ENCODE measurements around the gene GLYATL3.

GLYATL3 gene

GRCh38 chr6:49499623-49500022, at the start of gene GLYATL3:
TSS of gene GLYATL3 (plus strand) at chr6:49499923. CDS start at chr6:49511991, 12,068 bp downstream.
- TF ChIP-seq GATA3 (IDR thresholded peaks at IDR 0.05; ENCODE audit: low read depth, low read length) (no peak), GATA2 (IDR thresholded peaks at IDR 0.05; ENCODE audit: low read depth, low read length) (no peak)

GRCh38 chr6:49453221-49453620, 46.5 kb upstream of the GLYATL3 start:
- no peak for TF ChIP-seq GATA3 (IDR thresholded peaks at IDR 0.05; ENCODE audit: low read depth, low read length)
- no peak for TF ChIP-seq GATA2 (IDR thresholded peaks at IDR 0.05; ENCODE audit: low read depth, low read length)

GRCh38 chr6:49454787-49455709, 44.7 kb upstream of the GLYATL3 start:
- no peak for TF ChIP-seq GATA3 (IDR thresholded peaks at IDR 0.05; ENCODE audit: low read depth, low read length)
- TF ChIP-seq GATA2 (IDR thresholded peaks at IDR 0.05; ENCODE audit: low read depth, low read length): no peak

- TF ChIP-seq GATA2 (IDR thresholded peaks at IDR 0.05; ENCODE audit: low read depth, low read length): no peak
- TF ChIP-seq GATA3 (IDR thresholded peaks at IDR 0.05; ENCODE audit: low read depth, low read length): no peak
Observed at GRCh38 chr6:49457771-49458170, 42.0 kb upstream of the GLYATL3 start.

- TF ChIP-seq GATA3 (IDR thresholded peaks at IDR 0.05; ENCODE audit: low read depth, low read length) (no peak), GATA2 (IDR thresholded peaks at IDR 0.05; ENCODE audit: low read depth, low read length) (no peak)
Observed at GRCh38 chr6:49462071-49462470, 37.7 kb upstream of the GLYATL3 start.

- no peak for TF ChIP-seq GATA2 (IDR thresholded peaks at IDR 0.05; ENCODE audit: low read depth, low read length)
- TF ChIP-seq GATA3 (IDR thresholded peaks at IDR 0.05; ENCODE audit: low read depth, low read length): no peak
Observed at GRCh38 chr6:49462599-49462926, 37.2 kb upstream of the GLYATL3 start.

- TF ChIP-seq GATA2 (IDR thresholded peaks at IDR 0.05; ENCODE audit: low read depth, low read length): no peak; the same call in 1 of the 2 replicates
- no peak for TF ChIP-seq GATA3 (IDR thresholded peaks at IDR 0.05; ENCODE audit: low read depth, low read length)
Observed at GRCh38 chr6:49462927-49463611, 36.7 kb upstream of the GLYATL3 start, which contains the start of the genes CENPQ and MMUT. TSS of gene CENPQ (plus strand) at chr6:49463370. CDS start at chr6:49470177, 6,807 bp downstream. TSS of gene MMUT (minus strand) at chr6:49463253. CDS start at chr6:49459466, 3,787 bp downstream.

GRCh38 chr6:49463612-49463967, 36.1 kb upstream of the GLYATL3 start:
- TF ChIP-seq GATA3 (IDR thresholded peaks at IDR 0.05; ENCODE audit: low read depth, low read length): no peak
- 0 out of 2 replicates have a peak, but pooled peaks have one; percentile 35 for TF ChIP-seq GATA2 (IDR thresholded peaks at IDR 0.05; ENCODE audit: low read depth, low read length)

GRCh38 chr6:49464691-49465090, 35.0 kb upstream of the GLYATL3 start:
- TF ChIP-seq GATA2 (IDR thresholded peaks at IDR 0.05; ENCODE audit: low read depth, low read length) (no peak), GATA3 (IDR thresholded peaks at IDR 0.05; ENCODE audit: low read depth, low read length) (no peak)

GRCh38 chr6:49468042-49468441, 31.7 kb upstream of the GLYATL3 start:
- TF ChIP-seq GATA2 (IDR thresholded peaks at IDR 0.05; ENCODE audit: low read depth, low read length) (no peak), GATA3 (IDR thresholded peaks at IDR 0.05; ENCODE audit: low read depth, low read length) (no peak)

GRCh38 chr6:49479308-49479970, 20.3 kb upstream of the GLYATL3 start:
- TF ChIP-seq GATA3 (IDR thresholded peaks at IDR 0.05; ENCODE audit: low read depth, low read length) (no peak), GATA2 (IDR thresholded peaks at IDR 0.05; ENCODE audit: low read depth, low read length) (no peak)

- TF ChIP-seq GATA3 (IDR thresholded peaks at IDR 0.05; ENCODE audit: low read depth, low read length) (no peak), GATA2 (IDR thresholded peaks at IDR 0.05; ENCODE audit: low read depth, low read length) (no peak)
Observed at GRCh38 chr6:49490633-49491032, 9.1 kb upstream of the GLYATL3 start.

- no peak for TF ChIP-seq GATA3 (IDR thresholded peaks at IDR 0.05; ENCODE audit: low read depth, low read length)
- TF ChIP-seq GATA2 (IDR thresholded peaks at IDR 0.05; ENCODE audit: low read depth, low read length): no peak
Observed at GRCh38 chr6:49497304-49497703, 2.4 kb upstream of the GLYATL3 start.

GRCh38 chr6:49499126-49499525, 597 bp upstream of the GLYATL3 start:
- TF ChIP-seq GATA2 (IDR thresholded peaks at IDR 0.05; ENCODE audit: low read depth, low read length) (no peak), GATA3 (IDR thresholded peaks at IDR 0.05; ENCODE audit: low read depth, low read length) (no peak)

Data from SH-SY5Y (cell line).